SK-N-SH (cell line): ENCODE measurements around the gene SCAPER.

ENCODE experiments used
- CTCF ChIP-seq: fragments of 200-600 bp; sonication (generic); IDR thresholded peaks from 2 replicates; pipeline ENCODE4 v1.6.1; 2017; ENCODE audit warnings: antibody characterized with exemption, mild to moderate bottlenecking, moderate library complexity
- RAD21 ChIP-seq: IDR thresholded peaks from 2 replicates; pipeline ENCODE4 v1.6.1; 2012; ENCODE audit warnings: mild to moderate bottlenecking, low read length

- TF ChIP-seq RAD21 = no peak
- no peak for TF ChIP-seq CTCF
Measured at GRCh38 chr15:76585576-76585897, 319.6 kb downstream of the SCAPER start.
